ENCODE data around the gene RASSF4.

The RASSF4 gene

GRCh38 chr10:45034301-45034700, 74.7 kb downstream of the RASSF4 start:
- H3K79me2 ChIP-seq (ENCODE audit: insufficient read depth, low read length), result no peaks in the 10 kb centered on the region
- DNase-seq, result no peak
- no peaks in the 10 kb centered on the region for H3K36me3 ChIP-seq (ENCODE audit: insufficient read depth, low read length)

DNA sequence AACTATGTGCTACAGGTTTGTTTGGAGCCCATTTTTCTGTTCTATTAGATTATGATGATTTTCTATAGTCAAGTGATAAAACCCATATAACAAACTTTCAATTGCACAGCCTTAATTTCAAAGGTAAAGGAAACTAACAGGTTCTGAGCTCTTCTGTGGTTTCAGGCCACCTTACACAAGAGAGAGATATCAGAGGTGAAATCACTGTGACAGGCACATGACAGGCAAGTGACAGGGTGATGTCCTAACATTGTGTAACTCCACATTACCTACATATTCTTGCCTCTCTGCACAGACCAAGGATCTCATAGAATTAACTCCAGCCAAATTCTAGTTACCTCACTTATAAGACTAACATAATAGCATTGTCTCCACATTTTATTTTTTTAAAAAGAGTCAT, 76.1 kb downstream of the RASSF4 start:
- Histone ChIP-seq H3K27ac (ENCODE audit: low read length) (no peak overlapping the region), H3K79me2 (ENCODE audit: insufficient read depth, low read length) (no peaks in the 10 kb centered on the region), H3K9me3 (ENCODE audit: insufficient read depth, low read length, severe bottlenecking) (no peaks in the 10 kb centered on the region), H3K36me3 (ENCODE audit: insufficient read depth, low read length) (no peaks in the 10 kb centered on the region), H4K20me1 (ENCODE audit: insufficient read depth, low read length) (no peaks in the 10 kb centered on the region), H3K4me3 (ENCODE audit: low read depth in 1 of 2, low read length in 2 of 2) (no peak overlapping the region), H2AFZ (ENCODE audit: low read depth, low read length) (no peak overlapping the region), H3K4me2 (ENCODE audit: insufficient read depth, low read length) (no peak overlapping the region), H3K4me1 (ENCODE audit: insufficient read depth, low read length) (no peaks in the 10 kb centered on the region), H3K9ac (ENCODE audit: low read depth, low read length) (no peak overlapping the region), H3K27me3 (ENCODE audit: insufficient read depth, low read length, poor library complexity) (peaks cover 3% of the 10 kb centered on the region)
- ATAC-seq (ENCODE audit: insufficient read depth, low read depth), result no peak
- DNase-seq, result no peak
- TF ChIP-seq, protein P1, sequence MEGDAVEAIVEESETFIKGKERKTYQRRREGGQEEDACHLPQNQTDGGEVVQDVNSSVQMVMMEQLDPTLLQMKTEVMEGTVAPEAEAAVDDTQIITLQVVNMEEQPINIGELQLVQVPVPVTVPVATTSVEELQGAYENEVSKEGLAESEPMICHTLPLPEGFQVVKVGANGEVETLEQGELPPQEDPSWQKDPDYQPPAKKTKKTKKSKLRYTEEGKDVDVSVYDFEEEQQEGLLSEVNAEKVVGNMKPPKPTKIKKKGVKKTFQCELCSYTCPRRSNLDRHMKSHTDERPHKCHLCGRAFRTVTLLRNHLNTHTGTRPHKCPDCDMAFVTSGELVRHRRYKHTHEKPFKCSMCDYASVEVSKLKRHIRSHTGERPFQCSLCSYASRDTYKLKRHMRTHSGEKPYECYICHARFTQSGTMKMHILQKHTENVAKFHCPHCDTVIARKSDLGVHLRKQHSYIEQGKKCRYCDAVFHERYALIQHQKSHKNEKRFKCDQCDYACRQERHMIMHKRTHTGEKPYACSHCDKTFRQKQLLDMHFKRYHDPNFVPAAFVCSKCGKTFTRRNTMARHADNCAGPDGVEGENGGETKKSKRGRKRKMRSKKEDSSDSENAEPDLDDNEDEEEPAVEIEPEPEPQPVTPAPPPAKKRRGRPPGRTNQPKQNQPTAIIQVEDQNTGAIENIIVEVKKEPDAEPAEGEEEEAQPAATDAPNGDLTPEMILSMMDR (IDR thresholded peaks at IDR 0.05; ENCODE audit: borderline replicate concordance, extremely low read depth, low read length, poor library complexity, severe bottlenecking), result no peak

More at GRCh38 chr10:45034301-45034700, 74.7 kb downstream of the RASSF4 start:
- no peak overlapping the region for H3K4me2 ChIP-seq (ENCODE audit: insufficient read depth, low read length)
- H3K4me1 ChIP-seq (ENCODE audit: insufficient read depth, low read length), result no peaks in the 10 kb centered on the region
- H3K27me3 ChIP-seq (ENCODE audit: insufficient read depth, low read length, poor library complexity), result peaks cover 3% of the 10 kb centered on the region
- H4K20me1 ChIP-seq (ENCODE audit: insufficient read depth, low read length), result no peaks in the 10 kb centered on the region
- no peak overlapping the region for H3K27ac ChIP-seq (ENCODE audit: low read length)
- ATAC-seq (ENCODE audit: insufficient read depth, low read depth), result no peak
- H2AFZ ChIP-seq (ENCODE audit: low read depth, low read length), result no peak overlapping the region
- peaks cover 4% of the 10 kb centered on the region for H3K9me3 ChIP-seq (ENCODE audit: insufficient read depth, low read length, severe bottlenecking)
- no peak overlapping the region for H3K9ac ChIP-seq (ENCODE audit: low read depth, low read length)
- no peak overlapping the region for H3K4me3 ChIP-seq (ENCODE audit: low read depth in 1 of 2, low read length in 2 of 2)
- TF ChIP-seq, protein P1 (IDR thresholded peaks at IDR 0.05; ENCODE audit: borderline replicate concordance, extremely low read depth, low read length, poor library complexity, severe bottlenecking), result no peak
- no peak for TF ChIP-seq EZH2 (IDR thresholded peaks at IDR 0.05; ENCODE audit: borderline replicate concordance, low read depth, low read length, severe bottlenecking)

GRCh38 chr10:45040921-45041542, 81.4 kb downstream of the RASSF4 start:
- Histone ChIP-seq H3K4me2 (ENCODE audit: insufficient read depth, low read length) (no peak overlapping the region), H3K27ac (ENCODE audit: low read length) (no peak overlapping the region), H3K4me3 (ENCODE audit: low read depth in 1 of 2, low read length in 2 of 2) (no peak overlapping the region), H3K4me1 (ENCODE audit: insufficient read depth, low read length) (no peaks in the 10 kb centered on the region), H3K36me3 (ENCODE audit: insufficient read depth, low read length) (no peaks in the 10 kb centered on the region), H3K9me3 (ENCODE audit: insufficient read depth, low read length, severe bottlenecking) (no peaks in the 10 kb centered on the region), H3K79me2 (ENCODE audit: insufficient read depth, low read length) (no peaks in the 10 kb centered on the region), H3K9ac (ENCODE audit: low read depth, low read length) (no peak overlapping the region), H2AFZ (ENCODE audit: low read depth, low read length) (no peak overlapping the region), H4K20me1 (ENCODE audit: insufficient read depth, low read length) (no peaks in the 10 kb centered on the region), H3K27me3 (ENCODE audit: insufficient read depth, low read length, poor library complexity) (peaks cover 3% of the 10 kb centered on the region)
- no peak for DNase-seq
- TF ChIP-seq EZH2 (IDR thresholded peaks at IDR 0.05; ENCODE audit: borderline replicate concordance, low read depth, low read length, severe bottlenecking), result no peak
- TF ChIP-seq, protein P1 (IDR thresholded peaks at IDR 0.05; ENCODE audit: borderline replicate concordance, extremely low read depth, low read length, poor library complexity, severe bottlenecking), result no peak
- ATAC-seq (ENCODE audit: insufficient read depth, low read depth), result no peak

Measured in DND-41 (cell line).